Putamen (tissue), 1 donor: ENCODE data around the gene BEAN1.

Experiments
- DNase-seq: peaks from one replicate; pipeline ENCODE4 v3.0.0-alpha.2; 2016; ENCODE audit warnings: low spot score

Gene BEAN1

GRCh38 chr16:66427036-66427860 is at the start of gene BEAN1:
Gene BEAN1 (plus strand): TSS chr16:66427295. CDS start chr16:66437677, 10,382 bp downstream.
- no peak for DNase-seq

- DNase-seq = no peak
Observed at GRCh38 chr16:66377324-66377723, 49.8 kb upstream of the BEAN1 start.

GRCh38 chr16:66378741-66379570 is 48.1 kb upstream of the BEAN1 start:
- no peak for DNase-seq

- no peak for DNase-seq
Observed at GRCh38 chr16:66379571-66379941, 47.5 kb upstream of the BEAN1 start.

DNA sequence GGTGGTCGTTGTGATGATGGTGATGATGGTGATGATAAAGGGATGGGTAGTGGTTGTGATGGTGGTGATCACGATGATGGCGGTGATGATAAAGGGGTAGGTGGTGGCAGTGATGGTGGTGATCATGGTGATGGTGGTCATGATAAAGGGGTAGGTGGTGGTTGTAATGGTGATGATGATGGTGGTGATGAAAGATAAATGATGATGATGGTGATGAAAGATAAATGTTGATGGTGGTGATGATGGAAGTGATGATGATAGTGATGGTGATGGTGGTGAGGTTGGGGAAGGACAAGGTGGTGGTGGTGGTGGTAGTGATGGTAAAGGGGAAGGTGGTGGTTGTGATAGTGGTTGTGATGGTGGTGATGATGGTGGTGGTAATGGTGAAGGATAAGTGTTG is 46.7 kb upstream of the BEAN1 start:
- DNase-seq = no peak

- DNase-seq = no peak
Observed at GRCh38 chr16:66381585-66382170, 45.4 kb upstream of the BEAN1 start.

DNA sequence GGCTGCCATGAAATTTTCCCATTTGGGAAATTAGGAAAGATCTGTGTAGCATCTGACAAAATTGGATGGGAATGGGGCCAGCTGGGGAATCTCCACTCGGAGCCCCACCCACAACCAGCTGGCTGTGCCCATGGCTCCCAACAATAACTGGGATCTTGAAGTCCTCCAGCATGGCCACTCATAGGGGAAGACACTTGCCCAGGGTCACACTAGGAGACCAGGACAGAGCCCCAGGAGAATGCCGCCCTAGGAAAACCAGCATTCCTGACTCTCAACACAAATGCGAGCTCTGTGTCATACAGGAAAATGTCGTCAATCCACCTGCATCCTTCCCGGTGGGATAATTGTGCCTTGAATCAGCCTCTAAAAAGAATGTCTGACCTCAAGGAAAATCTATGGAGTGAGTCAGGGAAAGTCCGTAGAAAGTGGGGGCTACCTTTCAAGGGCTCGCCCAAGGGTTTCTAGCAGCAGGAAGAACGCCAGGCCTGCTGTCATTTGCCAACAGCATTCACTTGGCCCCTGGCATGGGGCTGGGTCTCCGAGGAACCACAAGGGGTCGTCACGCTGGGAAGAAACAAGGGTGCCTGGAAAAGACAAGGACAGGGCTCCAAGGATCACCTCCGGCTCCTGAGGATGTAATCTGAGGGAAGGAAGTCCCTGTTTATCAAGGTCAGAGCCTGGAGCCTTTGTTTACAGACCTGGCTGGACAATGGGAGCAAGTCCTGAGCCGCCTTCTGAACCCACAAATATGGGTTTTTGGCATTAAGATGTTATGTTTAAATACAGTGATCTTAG is 44.7 kb upstream of the BEAN1 start:
- DNase-seq = no peak

- DNase-seq = no peak
Observed at GRCh38 chr16:66382966-66383299, 44.2 kb upstream of the BEAN1 start.

- DNase-seq = no peak
Observed at GRCh38 chr16:66383551-66383950, 43.5 kb upstream of the BEAN1 start.

DNA sequence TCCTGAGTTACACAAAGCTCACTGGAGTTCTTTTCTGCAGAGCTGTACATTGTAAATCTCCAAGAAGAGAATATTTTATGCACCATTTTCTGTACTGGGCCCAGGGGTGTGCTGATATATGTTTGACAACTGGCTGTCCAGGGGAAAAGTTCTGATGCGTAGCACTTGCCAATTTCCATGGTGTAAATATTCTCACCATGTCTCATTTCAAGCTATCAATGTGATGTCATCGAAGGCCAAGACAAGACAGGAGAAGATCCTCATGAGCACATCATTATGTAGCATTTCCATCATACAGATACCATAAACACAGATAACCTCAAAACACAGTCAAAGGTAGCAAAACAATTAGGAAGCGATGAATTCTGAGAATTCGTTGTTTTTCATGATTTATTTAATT is 41.7 kb upstream of the BEAN1 start:
- no peak for DNase-seq

DNA sequence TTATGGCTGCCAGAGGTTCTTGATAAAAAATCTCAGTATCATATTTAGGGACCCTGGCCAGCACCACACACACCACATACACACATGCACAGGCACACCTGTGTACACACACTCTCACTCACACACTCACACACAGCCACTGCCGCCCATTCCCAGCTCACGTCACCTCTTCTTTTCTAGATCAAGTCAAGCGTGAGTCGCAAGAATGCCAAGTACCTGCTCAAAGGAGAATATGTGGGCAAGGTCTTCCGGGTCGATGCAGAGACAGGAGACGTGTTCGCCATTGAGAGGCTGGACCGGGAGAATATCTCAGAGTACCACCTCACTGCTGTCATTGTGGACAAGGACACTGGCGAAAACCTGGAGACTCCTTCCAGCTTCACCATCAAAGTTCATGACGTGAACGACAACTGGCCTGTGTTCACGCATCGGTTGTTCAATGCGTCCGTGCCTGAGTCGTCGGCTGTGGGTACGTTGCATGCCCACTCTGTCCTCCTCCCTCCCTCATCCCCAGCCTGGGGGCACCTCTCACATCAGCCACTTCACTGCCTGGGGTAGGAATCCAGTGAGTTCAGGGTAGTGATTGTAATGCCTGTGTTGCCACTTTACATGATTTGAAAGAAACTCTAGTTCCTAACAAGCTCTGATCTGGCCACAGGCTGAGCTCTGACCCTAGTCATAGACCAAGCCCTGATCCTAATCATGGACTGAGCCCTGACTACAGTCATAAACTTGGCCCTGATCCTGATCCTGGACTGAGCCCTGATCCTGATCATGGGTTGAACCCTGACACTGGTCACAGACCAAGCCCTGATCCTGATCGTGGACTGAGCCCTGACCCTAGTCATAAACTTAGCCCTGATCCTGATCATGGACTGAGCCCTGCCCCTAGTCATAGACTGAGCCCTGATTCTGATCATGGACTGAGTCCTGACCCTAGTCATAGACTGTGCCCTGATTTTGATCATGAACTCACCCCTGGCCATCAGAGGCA is 40.2 kb upstream of the BEAN1 start:
- no peak for DNase-seq

DNA sequence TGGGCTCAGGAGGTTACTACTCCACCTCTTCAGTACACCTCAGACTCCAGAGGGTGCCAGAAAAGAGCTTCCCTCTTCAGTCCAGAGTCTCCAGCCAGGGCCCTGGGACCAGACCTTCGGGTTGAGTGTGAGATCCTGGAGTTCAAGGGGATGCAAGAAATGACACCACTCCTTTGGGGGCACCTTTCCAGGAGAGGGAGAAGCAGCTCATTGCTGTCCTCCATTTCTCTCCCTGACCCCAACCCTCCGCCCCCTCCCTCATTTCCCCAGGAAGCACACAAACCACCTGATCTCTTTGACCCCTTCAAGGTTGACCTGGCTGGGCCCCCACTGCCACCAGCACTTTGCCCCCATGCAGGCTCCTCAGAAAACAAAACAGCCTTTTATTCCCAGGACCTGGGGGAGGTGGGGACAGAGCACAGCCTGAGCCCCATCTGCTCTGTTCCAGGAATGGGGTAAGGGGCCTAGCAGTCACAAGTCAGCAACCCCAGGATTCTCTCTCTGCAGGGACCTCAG is 39.2 kb upstream of the BEAN1 start:
- no peak for DNase-seq

GRCh38 chr16:66388350-66389139 is 38.5 kb upstream of the BEAN1 start:
- no peak for DNase-seq

- DNase-seq = no peak
Observed at GRCh38 chr16:66389256-66390176, 37.6 kb upstream of the BEAN1 start.

GRCh38 chr16:66390346-66391108 is 36.6 kb upstream of the BEAN1 start:
- no peak for DNase-seq

DNA sequence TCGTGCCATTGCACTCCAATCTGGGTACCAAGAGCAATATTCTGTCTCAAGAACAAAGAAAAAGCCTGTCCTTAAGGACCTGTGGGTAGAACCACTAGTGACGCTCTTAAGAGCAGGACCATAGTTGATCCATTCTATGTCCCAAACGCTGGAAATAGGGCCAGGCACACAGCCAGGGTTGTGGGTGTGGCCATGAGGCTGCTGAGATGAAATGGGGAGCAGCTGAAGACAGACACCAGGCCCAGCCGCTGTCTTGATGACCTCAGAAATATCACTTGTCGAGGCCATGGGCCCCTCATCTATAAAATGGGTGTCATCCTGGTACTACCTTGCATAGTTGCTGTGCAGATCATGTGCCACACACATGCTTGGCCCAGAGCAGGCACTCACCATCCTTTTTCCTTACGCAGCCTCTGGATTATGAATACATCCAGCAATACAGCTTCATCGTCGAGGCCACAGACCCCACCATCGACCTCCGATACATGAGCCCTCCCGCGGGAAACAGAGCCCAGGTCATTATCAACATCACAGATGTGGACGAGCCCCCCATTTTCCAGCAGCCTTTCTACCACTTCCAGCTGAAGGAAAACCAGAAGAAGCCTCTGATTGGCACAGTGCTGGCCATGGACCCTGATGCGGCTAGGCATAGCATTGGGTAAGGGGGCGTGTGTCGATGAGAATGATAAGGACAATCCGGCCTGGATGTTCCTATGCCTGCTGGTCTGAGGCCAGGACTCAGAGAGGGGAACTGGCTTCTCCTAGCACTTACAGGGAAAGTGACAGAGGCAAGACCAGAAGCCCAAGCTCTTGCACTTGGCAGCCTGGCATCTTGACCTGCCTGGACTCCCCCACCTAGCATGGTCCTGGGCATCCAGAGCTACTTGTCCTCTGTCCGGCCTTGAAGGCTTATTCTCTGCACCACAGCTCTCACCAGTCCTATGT is 35.1 kb upstream of the BEAN1 start:
- no peak for DNase-seq
